Stimulated activated CD4-positive, alpha-beta T cell treated with anti-CD3 and anti-CD28 coated beads, Interleukin-4, amount 100 ng/mL, for 1 hour (primary cell): ENCODE data around the gene SDHAF1.
A peak's percentile ranks its signal among the peaks of the same experiment; 100 is the strongest.

Experiments used
- DNase-seq: peaks from one replicate; pipeline ENCODE4 v3.0.0-alpha.2; 2020

The SDHAF1 gene

DNA sequence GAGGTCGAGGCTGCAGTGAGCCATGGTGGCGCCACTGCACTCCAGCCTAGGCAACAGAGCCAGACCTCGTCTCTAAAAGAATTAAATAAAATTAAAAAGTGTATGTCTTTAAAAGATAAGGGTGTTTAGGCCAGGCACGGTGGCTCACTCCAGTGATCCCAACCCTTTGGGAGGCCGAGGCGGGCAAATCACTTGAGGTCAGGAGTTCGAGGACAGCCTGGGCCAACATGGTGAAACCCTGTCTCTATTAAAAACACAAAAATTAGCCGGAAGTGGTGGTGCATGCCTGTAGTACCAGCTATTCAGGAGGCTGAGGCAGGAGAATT is 7.5 kb upstream of the SDHAF1 start:
- DNase-seq, result no peak

- DNase-seq, result no peak
These were observed 6.2 kb upstream of the SDHAF1 start for GRCh38 chr19:35988824-35989223.

DNA sequence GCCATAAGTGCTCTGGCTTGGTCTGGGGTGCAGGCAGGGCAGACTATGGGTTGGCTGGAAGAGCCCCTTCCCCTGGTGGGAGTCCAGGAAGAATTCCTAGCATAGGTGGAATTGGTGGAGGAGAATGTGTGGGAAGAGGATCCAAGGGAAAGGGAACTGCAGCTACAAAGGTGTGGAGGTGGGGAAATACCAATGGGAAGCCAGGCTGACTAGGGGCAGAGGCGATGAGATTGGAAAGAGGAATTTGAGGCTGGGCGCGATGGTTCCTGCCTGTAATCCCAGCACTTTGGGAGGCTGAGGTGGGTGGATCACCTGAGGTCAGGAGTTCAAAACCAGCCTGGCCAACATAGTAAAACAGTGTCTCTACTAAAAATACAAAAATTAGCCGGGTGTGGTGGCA is 4.8 kb upstream of the SDHAF1 start:
- no peak for DNase-seq

DNA sequence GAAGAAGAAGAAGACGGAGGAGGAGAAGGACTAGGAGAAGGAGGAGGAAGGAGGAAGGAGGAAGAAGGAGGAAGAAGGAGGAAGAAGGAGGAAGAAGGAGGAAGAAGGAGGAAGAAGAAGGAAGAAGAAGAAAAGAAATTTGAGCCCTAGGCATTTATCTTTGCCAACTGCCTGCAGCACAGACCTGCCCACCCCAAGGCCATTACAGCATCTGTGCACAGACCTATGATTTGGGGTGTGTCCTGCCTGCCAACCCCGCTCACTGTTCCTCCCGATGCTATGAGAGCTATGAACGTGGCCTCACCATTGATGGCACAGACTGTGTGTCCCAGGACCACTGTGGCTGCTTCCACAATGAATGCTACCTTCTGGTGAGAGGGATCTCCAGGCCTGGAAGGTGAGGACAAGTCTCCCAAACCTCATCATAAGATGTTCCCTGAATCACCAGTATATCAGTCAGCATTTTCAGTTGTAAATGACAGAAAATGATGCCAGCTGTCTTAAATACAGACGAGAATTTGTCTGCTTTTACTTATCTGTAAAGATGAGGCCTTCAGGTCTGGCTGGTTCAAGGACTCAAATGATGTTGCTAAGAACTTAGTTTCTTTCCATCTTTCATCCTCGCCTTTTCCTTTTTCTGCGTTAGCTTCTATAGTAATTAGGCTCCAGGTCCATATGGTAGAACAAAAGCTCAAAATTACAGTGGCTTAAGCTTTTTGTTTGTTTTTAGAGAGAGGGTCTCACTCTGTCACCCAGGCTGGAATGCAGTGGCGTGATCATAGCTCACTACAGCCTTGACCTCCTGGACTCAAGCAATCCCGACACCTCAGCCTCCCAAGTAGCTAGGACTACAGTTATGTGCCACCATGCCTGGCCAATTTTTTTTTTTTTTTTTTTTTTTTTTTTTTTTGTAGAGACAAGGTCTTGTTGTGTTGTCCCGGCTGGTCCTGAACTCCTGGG is 3.9 kb upstream of the SDHAF1 start:
- no peak for DNase-seq

DNA sequence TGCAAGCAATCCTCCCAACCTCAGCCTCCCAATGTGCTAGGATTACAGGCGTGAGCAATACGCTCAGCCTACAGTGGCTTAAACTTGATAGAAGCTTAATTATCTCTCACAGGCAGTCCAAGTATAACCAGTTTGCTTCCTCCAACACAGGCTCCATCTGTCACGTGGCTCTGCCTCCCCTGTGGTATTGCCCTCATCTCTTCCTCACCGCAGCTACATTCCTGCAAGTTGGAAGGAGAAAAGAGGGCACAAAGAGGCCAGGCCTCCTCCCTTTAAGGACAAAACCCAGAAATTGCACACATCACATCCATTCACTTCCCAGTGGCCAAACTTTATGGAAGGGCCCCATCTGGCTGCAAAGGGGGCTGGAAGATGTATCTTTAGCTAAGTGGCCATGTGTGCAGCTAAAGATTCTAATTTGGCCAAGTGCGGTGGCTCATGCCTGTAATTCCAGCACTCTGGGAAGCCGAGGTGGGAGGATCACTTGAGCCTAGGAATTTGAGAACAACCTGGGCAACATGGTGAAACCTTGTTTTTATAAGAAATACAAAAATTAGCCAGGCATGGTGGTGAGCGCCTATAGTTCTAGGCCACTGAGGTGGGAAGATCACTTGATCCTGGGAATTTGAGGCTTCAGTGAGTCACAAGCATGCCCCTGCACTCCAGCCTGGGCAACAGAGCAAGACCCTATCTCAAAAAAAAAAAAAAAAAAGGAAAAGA is 3.1 kb upstream of the SDHAF1 start:
- no peak for DNase-seq

DNA sequence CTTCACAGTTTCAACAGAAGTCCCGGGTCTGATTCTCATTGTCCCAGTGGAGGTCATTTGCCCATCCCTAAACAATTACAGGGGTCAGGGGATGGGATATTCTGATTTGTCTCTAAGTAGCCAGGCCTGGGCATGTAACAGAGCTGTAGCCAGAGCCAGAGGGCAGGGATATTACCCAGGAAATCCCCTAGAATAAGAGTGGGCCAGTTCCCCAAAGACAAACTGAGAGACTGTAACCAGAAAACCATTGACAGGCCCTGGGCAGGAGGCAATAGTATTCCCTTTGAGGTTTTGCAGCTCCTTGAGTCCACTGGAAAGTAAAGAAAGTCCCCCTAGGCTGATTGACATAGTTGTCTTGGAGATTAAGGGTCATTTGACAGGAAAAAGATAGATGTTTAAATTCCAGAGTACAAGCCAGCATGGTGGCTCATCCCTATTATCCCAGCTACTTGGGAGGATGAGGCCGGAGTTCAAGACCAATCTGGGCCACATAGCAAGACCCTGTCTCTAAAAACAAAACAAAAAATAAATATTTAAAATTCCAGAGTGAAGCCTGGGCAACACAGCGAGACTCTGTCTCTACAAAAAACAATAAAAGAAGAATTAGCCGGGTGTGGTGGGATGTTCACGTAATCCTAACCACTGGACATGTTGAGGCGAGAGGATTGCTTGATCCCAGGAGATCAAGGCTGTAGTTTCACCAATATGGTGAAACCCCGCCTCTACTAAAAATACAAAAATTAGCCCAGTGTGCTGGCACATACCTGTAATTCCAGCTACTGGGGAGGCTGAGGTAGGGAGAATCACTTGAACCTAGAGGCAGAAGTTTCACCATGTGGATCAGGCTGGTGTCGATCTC is 1.9 kb upstream of the SDHAF1 start:
- DNase-seq, result no peak

- peak; percentile 12 for DNase-seq
These were observed 927 bp upstream of the SDHAF1 start for GRCh38 chr19:35993923-35994598.

GRCh38 chr19:35996777-35997176 is 1.8 kb downstream of the SDHAF1 start:
- no peak for DNase-seq

DNA sequence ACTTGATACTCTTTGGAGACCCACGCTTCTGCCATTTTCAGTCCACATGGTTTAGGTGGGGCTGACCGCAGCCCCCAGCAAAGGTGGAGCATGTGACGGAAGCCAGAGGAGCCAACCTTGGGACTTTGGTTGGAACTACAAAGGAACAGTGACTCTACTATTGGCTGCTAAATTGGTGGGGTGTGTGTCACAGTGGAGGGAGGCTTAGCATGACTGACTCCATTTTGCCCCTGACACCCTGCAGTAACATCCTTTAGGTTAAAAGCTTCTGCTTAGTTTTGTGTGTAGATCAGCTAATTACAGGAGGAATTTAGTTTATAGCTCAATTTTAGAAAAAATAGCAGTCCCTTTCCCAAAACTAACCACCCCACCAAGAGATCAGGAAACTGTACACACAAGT is 6.6 kb downstream of the SDHAF1 start:
- no peak for DNase-seq

DNA sequence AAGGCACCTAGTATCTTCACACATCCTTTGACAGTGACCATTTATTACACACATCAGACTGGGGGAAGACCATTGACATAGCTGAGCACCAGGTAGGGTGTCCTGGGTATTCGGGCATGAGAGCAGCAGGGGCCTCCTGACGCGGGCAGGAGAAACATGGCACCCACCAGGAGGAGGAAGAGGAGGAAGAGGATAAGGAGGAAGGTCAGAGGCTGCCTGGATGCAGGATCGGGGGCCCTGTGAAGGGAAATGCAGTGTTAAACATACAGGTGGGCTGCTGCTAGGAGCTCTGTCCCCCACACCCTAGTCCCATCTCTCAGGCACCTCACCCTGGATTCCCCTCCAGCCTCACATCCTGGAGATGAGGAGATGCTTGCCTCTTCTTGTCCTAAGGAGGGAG is 8.3 kb downstream of the SDHAF1 start:
- DNase-seq, result no peak

DNA sequence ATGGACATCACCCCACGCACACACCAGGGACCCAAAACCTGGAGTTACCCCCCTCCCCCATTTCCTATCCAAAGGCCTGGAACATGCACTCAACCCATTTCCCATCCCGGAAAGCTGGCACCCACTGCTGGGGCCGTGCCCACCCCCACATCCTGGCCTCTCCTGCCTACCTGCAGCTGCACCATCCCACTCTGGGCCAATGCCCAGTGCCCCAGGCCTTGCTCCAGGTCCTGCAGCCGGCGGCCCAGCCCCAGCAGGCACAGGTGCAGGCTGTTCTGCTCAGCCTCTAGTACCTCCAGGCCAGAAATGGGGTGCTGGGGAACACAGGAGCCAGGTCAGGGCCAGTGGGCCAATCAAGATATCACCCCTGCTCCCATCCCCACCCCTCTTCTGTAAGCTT is 12.0 kb downstream of the SDHAF1 start:
- no peak for DNase-seq

- no peak for DNase-seq
These were observed 13.5 kb downstream of the SDHAF1 start, which contains the start of gene SYNE4 for GRCh38 chr19:36008336-36008978. SYNE4 (minus strand) TSS chr19:36008813; CDS start chr19:36008681, 132 bp downstream.

DNA sequence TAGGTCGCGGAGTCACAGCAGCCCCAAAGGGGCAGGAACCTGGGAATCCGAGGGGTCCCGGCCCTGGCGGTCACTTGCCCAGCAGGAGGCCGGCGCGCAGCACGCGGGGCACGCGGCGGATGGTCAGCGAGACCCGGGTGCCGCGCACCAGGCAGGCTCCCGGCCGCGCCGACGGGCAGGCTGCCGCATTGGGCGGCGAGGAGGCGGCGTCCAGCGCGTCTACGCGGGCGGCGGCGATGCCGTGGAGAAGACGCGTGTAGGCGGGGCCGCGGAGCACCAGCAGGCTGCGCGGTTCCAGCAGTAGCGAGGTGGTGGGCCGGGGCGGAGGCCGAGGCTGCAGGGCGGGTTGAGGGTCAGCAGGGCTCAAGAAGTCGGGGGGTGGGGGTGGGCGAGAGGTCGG is 14.2 kb downstream of the SDHAF1 start:
- DNase-seq, result peak; percentile 58

DNA sequence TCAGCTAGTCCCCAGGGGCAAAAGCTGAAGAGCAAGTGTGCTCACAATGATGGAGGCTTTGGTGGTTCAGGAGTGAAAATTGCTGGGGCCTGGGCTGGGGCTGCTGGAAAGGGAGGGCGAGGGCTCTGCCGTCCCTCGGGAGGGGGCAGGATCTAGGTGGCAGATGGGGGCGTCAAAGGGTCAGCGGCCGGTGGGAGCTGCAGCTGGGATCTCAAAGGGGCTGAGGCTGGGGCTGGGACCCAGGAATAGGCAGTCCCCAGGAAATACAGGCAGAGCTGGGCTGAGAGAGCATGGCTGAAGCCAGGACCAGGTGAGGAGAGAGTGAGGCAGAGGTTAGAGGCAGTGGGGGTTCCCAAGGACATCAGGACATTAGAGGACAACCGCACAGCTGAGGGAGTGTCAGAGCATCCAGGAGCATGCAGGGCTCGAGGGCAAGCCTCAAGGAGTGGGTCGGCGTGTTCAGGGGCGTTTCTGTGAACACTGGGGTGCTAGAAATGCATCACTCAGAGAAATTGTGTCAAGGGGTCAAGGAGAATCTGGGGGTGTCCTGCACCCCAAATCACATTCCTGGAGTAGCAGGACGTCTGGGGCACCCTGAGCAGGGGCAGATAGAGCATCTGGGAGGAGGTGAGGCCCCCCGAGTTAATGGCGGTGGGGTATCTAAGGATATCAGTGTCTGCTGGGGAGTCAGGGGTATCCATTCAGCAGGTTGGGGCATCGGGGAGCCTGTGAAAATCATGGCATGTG is 14.8 kb downstream of the SDHAF1 start:
- DNase-seq, result no peak

DNA sequence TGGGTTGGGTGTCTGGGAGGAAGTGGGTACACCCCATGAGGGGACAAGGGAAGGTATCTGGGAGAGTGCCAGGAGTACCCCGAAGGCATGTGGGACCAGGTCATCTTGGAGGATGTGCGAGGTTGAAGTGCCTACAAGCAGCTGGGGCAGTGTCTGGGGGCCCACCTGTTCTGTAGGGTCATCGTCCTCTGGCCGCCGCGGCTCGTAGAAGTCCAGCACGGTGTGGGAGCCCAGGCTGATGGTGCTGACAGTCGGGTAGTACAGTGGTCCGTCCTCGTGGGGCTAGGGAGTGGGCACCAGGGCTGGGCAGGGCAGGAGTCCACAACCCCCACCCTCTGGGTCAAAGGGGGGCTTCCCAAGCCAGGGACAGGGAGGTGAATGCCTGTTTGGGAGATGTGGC is 15.4 kb downstream of the SDHAF1 start:
- no peak for DNase-seq

GRCh38 chr19:36013280-36014011 is 18.5 kb downstream of the SDHAF1 start:
- no peak for DNase-seq

GRCh38 chr19:36014012-36014924 is 19.3 kb downstream of the SDHAF1 start, which contains the start of gene ALKBH6:
ALKBH6 (minus strand) TSS chr19:36014213; CDS start chr19:36013397, 816 bp downstream.
- peak; percentile 100 for DNase-seq

GRCh38 chr19:36019061-36019670 is 24.2 kb downstream of the SDHAF1 start:
- DNase-seq, result no peak

DNA sequence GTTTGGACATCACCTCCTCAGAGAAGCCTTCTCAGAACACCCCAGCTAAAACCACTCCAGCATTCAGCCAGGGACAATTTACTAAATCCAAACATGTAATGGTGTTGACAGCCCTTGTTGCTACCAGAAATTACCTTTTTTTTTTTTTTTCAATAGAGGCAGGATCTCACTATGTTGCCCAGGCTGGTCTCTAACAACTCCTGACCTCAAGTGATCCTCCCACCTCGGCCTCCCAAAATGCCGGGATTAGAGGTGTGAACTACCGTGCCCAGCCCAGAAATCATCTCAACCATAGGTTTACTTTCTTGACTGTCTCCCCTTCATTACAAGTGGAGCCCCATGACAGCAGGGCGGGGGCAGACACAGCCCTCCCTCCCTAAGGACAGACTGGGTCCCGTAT is 28.4 kb downstream of the SDHAF1 start:
- DNase-seq, result no peak
